Upper lobe of right lung (tissue), 1 donor: ENCODE measurements around the gene NMT2. TPM values are rescaled to one million over a fixed set of nuclear protein-coding genes. Genes with fewer than 3 reads are reported as not detected.

Experiments used
- ATAC-seq: fragments of 200-7000 bp; cut with Tn5 transposase; one replicate; pipeline ENCODE4 v1.9.1; 2020; ENCODE audit warnings: mild to moderate bottlenecking, moderate library complexity
- DNase-seq: peaks from one replicate; pipeline ENCODE4 v3.0.0-alpha.2; 2020
- H3K27ac ChIP-seq: fragments of 200-600 bp; one replicate; pipeline ENCODE4 v1.8.0; 2022
- H3K27me3 ChIP-seq: fragments of 200-600 bp; one replicate; pipeline ENCODE4 v1.8.0; 2022; ENCODE audit warnings: mild to moderate bottlenecking
- H3K36me3 ChIP-seq: fragments of 200-600 bp; one replicate; pipeline ENCODE4 v1.8.0; 2022
- H3K4me1 ChIP-seq: fragments of 200-600 bp; one replicate; pipeline ENCODE4 v1.8.0; 2022
- H3K4me3 ChIP-seq: fragments of 200-600 bp; one replicate; pipeline ENCODE4 v1.8.0; 2022; ENCODE audit warnings: mild to moderate bottlenecking
- H3K9me3 ChIP-seq: fragments of 200-600 bp; one replicate; pipeline ENCODE4 v1.8.0; 2022
- intact Hi-C: fragments of 100-400 bp; cut with DNase I; formaldehyde crosslinking; loops from one replicate; pipeline ENCODE4 v1.11.0; 2022
- total RNA-seq: library from RNA; stranded (reverse); fragmentation: NEBNext Ultra II Directional; extraction: Animal tissue kit (Norgen Biotek cat#: 25700); gene quantifications from one replicate; pipeline ENCODE4 v1.2.1, GENCODE V29; 2021
- TF ChIP-seq, protein P1 (sequence below): fragments of 200-600 bp; IDR thresholded peaks from one replicate; pipeline ENCODE4 v1.8.0; 2022; ENCODE audit warnings: antibody characterized with exemption
- donor health status: DM: no; HTN: yes; CAD: no; lungs with severe emphysema.

The NMT2 gene
- total RNA-seq, 1 donor from 2014 or later, result 12.4 TPM

DNA sequence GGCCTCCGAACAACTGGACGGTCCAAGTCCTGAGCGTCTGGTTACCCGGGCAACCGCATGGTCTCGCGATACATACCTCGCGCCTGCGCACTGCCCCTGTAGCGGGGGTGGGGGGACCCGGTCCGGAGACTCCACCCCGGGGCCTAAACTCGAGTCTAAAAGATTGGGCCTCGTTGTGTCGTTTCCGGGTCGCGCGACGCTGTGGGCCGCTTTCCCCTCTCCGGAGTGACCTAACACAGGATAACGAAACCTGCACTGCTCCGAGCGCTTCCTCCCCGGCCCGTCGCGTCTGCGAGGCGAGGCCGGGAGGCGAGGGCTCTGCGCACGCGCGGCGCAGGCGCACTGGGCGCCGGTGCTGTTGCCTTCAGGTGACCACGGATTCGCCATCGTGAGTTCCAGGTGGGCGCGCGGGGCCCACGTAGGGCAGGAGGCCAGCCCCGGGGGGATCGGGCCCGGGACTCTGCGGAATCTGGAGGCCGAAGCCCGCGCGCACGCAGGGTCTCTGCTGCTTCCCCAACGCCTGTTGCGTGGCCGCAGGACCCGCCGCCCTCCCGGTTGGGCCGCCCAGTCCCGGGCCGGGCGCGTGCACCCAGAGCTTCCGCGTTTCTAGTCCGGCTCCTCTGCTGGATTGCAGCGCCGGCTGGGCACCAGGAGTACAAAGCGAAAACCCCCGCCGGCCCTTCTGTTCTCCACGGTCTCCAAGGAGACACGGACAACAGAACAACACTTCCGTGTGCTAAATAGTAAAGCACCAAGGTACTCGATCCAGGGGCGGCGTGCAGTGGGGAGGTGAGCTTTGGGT is 71.3 kb downstream of the NMT2 start, which contains the start of gene RPP38:
Gene RPP38, plus strand, starts transcription at position 345 of the 802 bp plus-strand sequence. CDS start 5,960 bp downstream, outside the sequence.
- TF ChIP-seq, protein P1, sequence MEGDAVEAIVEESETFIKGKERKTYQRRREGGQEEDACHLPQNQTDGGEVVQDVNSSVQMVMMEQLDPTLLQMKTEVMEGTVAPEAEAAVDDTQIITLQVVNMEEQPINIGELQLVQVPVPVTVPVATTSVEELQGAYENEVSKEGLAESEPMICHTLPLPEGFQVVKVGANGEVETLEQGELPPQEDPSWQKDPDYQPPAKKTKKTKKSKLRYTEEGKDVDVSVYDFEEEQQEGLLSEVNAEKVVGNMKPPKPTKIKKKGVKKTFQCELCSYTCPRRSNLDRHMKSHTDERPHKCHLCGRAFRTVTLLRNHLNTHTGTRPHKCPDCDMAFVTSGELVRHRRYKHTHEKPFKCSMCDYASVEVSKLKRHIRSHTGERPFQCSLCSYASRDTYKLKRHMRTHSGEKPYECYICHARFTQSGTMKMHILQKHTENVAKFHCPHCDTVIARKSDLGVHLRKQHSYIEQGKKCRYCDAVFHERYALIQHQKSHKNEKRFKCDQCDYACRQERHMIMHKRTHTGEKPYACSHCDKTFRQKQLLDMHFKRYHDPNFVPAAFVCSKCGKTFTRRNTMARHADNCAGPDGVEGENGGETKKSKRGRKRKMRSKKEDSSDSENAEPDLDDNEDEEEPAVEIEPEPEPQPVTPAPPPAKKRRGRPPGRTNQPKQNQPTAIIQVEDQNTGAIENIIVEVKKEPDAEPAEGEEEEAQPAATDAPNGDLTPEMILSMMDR, result no peak
- intact Hi-C loops, result no loop called here
- ATAC-seq (peak; percentile 96), DNase-seq (peak; percentile 99)
- Histone ChIP-seq H3K27ac (peak within 1 kb of the TSS; percentile 96), H3K4me3 (peak within 1 kb of the TSS; percentile 84), H3K9me3 (no peaks in the 10 kb centered on the region), H3K36me3 (peaks cover 6% of the 10 kb centered on the region), H3K27me3 (no peaks in the 10 kb centered on the region), H3K4me1 (peaks cover 25% of the 10 kb centered on the region)

DNA sequence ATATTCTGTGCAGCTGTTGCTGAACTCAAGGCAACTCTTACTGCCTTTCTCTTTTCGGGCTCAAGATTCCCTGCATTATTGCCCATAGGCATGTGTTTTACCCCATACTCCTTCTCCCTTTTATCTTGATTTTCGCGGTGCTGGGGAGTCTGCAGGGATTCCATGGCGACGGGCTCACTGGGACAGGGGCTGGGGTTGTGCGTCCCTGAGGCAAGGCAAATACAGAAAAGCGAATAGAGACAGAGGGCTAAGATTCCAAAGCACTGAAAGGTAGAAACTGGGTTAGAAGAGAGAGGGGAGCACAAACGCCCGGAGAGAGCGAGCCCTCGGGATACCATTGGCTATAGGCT is 71.9 kb downstream of the NMT2 start:
- peaks cover 25% of the 10 kb centered on the region for H3K4me1 ChIP-seq
- TF ChIP-seq, protein P1, result no peak
- intact Hi-C loops, result no loop called here
- no peaks in the 10 kb centered on the region for H3K27me3 ChIP-seq
- DNase-seq (no peak), ATAC-seq (no peak)
- peaks cover 5% of the 10 kb centered on the region for H3K36me3 ChIP-seq
- H3K4me3 ChIP-seq, result peak overlapping the region; percentile 84
- no peaks in the 10 kb centered on the region for H3K9me3 ChIP-seq
- H3K27ac ChIP-seq, result peak overlapping the region; percentile 96

DNA sequence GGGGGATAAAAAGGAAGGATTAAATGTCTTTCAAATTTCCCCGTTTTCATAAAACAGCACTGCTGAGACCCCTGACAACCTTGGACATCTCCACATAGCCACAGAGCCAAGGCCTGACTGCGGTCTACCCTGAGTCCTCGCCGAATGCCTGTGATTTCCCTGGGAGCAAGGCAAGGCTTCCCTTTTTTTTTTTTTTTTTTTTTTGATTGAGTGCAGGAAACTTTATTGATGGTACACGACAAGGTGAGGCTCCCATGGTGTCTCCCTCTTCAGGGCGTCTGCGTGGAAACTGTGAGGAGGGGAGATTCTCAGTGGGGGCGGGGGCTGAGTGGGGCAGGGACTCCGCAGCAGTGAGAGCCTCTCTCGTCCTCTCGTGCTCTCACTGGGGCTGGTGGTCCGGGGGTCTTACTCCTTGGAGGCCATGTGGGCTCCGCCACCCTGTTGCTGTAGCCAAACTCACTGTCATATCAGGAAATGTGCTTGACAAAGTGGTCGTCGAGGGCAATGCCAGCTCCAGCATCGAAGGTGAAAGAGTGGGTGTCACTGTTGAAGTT is 75.6 kb downstream of the NMT2 start:
- Histone ChIP-seq H3K4me3 (no peak overlapping the region), H3K27ac (no peak overlapping the region), H3K36me3 (no peaks in the 10 kb centered on the region), H3K9me3 (no peaks in the 10 kb centered on the region), H3K4me1 (peaks cover 12% of the 10 kb centered on the region), H3K27me3 (no peaks in the 10 kb centered on the region)
- intact Hi-C loops, result no loop called here
- ATAC-seq, result no peak
- TF ChIP-seq, protein P1, result no peak
- no peak for DNase-seq

DNA sequence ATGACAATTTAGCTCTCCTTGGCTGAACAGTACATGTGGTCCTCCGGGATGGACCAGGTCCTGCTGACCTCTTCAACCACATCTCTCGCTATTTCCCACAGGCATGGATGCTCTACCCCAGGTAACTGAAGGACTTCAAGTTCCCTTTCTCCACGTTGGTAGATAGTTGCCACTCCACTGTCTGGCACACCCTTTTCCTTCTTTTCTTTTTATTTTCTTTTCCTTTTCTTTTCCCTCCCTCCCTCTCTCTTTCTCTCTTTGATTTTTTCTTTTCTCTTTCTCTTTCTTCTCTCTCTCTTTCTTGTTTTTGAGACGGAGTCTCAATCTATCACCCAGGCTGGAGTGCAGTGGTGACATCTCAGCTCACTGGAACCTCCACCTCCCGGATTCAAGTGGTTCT is 77.1 kb downstream of the NMT2 start:
- H3K4me1 ChIP-seq, result peaks cover 9% of the 10 kb centered on the region
- no peaks in the 10 kb centered on the region for H3K27me3 ChIP-seq
- no peaks in the 10 kb centered on the region for H3K36me3 ChIP-seq
- TF ChIP-seq, protein P1, result no peak
- intact Hi-C loops, result no loop called here
- DNase-seq (no peak), ATAC-seq (no peak)
- no peaks in the 10 kb centered on the region for H3K9me3 ChIP-seq
- H3K27ac ChIP-seq, result no peak overlapping the region
- H3K4me3 ChIP-seq, result no peak overlapping the region

GRCh38 chr10:15088428-15089261 is 79.8 kb downstream of the NMT2 start, which contains the start of gene ACBD7:
TSS of gene ACBD7 (minus strand) at chr10:15088776. CDS start at chr10:15088728, 48 bp downstream.
- Histone ChIP-seq H3K27me3 (no peaks in the 10 kb centered on the region), H3K4me1 (peaks cover 7% of the 10 kb centered on the region), H3K36me3 (no peaks in the 10 kb centered on the region), H3K9me3 (no peaks in the 10 kb centered on the region), H3K27ac (no peak within 1 kb of the TSS), H3K4me3 (peak within 1 kb of the TSS; percentile 72)
- ATAC-seq (peak; percentile 98), DNase-seq (peak; percentile 87)
- TF ChIP-seq, protein P1, result peak; percentile 66
- intact Hi-C loops, result no loop called here
